Prostate gland (tissue), 2 donors: ENCODE data around the gene TPBGL. TPM values are rescaled to one million over a fixed set of nuclear protein-coding genes. Genes with fewer than 3 reads are reported as not detected.

Source experiments
- DNase-seq: peaks from one replicate; pipeline ENCODE4 v3.0.0-alpha.2; 2019; ENCODE audit warnings: low spot score
- H3K27ac ChIP-seq, 2 donors: fragments of 200-600 bp; sonication (generic); 2 replicates each; pipeline ENCODE4 v1.5.1; 2017 to 2019
- H3K27me3 ChIP-seq: fragments of 200-600 bp; sonication (generic); replicated peaks from 2 replicates; pipeline ENCODE4 v1.5.1; 2019; ENCODE audit not compliant: insufficient read depth
- H3K36me3 ChIP-seq, 2 donors: fragments of 200-600 bp; sonication (generic); 1 replicate in 1 of 2; 2 replicates in 1 of 2; pipeline versions ENCODE4 v1.5.1 to v1.8.1; 2017 to 2019
- H3K4me1 ChIP-seq: fragments of 200-600 bp; sonication (generic); replicated peaks from 2 replicates; pipeline ENCODE4 v1.5.1; 2019
- H3K4me3 ChIP-seq, 2 donors: fragments of 200-600 bp; sonication (generic); 2 replicates each; pipeline ENCODE4 v1.5.1; 2017 to 2019
- H3K9me3 ChIP-seq: fragments of 200-600 bp; sonication (generic); 2 replicates; pipeline ENCODE4 v1.5.1; 2017
- POLR2A ChIP-seq: fragments of 450-650 bp; IDR thresholded peaks from one replicate; pipeline ENCODE4 v1.6.1; 2016; ENCODE audit warnings: antibody characterized with exemption, mild to moderate bottlenecking
- POLR2AphosphoS5 ChIP-seq: sonication (generic); formaldehyde crosslinking; IDR thresholded peaks from one replicate; pipeline ENCODE4 v1.6.1; 2017; ENCODE audit warnings: antibody characterized with exemption
- WGBS: methylation state at CpG from one replicate; pipeline ENCODE4 v1.1.5; 2018; 5-methylcytosine and 5-hydroxymethylcytosine counted together
- intact Hi-C: fragments of 100-400 bp; cut with DNase I; formaldehyde crosslinking; loops from one replicate; pipeline ENCODE4 v1.14.2; 2022
- total RNA-seq, 2 donors: library from RNA; depleted of rRNA; stranded (reverse); fragments of >200 nt; gene quantifications; one replicate each; pipeline ENCODE4 v1.1.0, GENCODE V29; 2016
- TF ChIP-seq, protein P1 (sequence below), 4 experiments: fragments of 200-600 bp in 2 of 4; fragments of 450-650 bp in 2 of 4; sonication (generic) in 2 of 4; IDR thresholded peaks; 1 replicate in 3 of 4; 2 replicates in 1 of 4; pipeline ENCODE4 v1.5.1; 2016 to 2019; ENCODE audit warnings: antibody characterized with exemption in 4 of 4, mild to moderate bottlenecking in 2 of 4, moderate library complexity in 2 of 4

Gene TPBGL
- total RNA-seq, 2 donors from 2014 or later: 0.68 to 8.3 TPM

DNA sequence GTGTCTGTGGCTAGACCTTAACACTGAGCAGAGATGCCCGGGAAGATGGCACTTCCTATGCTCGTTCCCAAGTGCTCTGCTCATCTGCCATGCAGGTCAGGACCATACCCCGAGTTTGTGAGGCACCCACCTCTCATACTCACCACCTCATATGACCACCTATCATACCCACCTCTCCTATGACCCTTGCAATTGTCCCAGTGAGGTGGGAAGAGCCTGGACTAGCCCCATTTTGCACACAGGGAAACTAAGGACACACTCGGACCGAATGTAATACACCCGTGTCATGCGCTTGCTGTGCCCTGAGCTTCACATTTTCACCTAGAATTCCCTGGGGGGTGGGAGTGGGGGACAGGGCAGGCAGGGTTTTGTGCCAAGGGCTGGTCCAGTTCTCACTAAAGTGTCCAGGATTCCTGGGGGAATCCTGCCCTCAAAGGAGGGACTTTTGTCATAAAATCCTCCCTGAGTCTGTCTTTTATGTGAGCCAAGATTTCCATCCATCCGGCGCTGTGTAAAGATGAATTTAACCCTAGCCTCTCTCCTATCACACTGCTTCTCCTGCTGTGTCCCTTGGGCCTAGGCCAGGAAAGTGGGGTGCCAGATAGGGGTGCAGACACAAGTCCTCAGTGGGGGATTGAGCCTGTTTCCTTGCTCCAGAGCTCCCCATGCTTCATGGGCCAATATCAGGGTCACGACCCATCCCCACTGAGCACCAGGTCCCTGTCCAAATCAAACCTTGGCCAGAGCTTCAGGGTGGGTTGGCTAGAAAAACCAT is 20.0 kb downstream of the TPBGL start:
- intact Hi-C loops: no loop called here
- DNase-seq: no peak

DNA sequence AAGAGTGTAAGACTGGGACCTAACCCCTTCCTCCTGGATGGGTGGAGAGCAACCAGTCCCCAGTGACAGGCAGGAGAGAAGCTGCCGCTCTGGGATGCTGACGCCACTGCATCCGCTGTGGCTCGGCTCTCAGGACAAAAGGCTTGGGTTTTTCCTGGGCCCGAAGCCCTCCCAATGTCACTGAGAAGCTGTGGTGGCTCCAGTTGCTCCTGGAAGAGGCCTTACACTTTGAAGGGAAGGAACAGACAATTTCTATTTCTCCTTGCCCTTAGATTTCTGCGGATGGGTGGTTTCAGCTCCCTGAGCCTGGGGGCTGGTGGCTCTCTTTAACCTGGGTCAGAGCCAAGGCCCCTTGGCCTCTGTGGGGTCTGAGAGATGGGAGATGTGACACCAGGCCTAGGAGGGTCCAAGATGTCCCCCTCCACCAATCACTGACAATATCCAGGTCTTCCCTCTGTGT is 21.4 kb downstream of the TPBGL start:
- WGBS: 90% methylated on average over 6 of the region's 6 CpGs
- TF ChIP-seq POLR2A: no peak
- TF ChIP-seq POLR2AphosphoS5: no peak
- TF ChIP-seq, protein P1, sequence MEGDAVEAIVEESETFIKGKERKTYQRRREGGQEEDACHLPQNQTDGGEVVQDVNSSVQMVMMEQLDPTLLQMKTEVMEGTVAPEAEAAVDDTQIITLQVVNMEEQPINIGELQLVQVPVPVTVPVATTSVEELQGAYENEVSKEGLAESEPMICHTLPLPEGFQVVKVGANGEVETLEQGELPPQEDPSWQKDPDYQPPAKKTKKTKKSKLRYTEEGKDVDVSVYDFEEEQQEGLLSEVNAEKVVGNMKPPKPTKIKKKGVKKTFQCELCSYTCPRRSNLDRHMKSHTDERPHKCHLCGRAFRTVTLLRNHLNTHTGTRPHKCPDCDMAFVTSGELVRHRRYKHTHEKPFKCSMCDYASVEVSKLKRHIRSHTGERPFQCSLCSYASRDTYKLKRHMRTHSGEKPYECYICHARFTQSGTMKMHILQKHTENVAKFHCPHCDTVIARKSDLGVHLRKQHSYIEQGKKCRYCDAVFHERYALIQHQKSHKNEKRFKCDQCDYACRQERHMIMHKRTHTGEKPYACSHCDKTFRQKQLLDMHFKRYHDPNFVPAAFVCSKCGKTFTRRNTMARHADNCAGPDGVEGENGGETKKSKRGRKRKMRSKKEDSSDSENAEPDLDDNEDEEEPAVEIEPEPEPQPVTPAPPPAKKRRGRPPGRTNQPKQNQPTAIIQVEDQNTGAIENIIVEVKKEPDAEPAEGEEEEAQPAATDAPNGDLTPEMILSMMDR (IDR thresholded peaks at IDR 0.05): no peak

More for the DNA sequence above, 20.0 kb downstream of the TPBGL start:
- H3K9me3 ChIP-seq: no peaks in the 10 kb centered on the region
- 37% methylated on average over 10 of the region's 10 CpGs for WGBS
- no peak overlapping the region for H3K27ac ChIP-seq
- H3K36me3 ChIP-seq: no peaks in the 10 kb centered on the region
- no peaks in the 10 kb centered on the region for H3K4me1 ChIP-seq
- no peak overlapping the region for H3K4me3 ChIP-seq
- TF ChIP-seq, protein P1 (IDR thresholded peaks at IDR 0.05): no peak
- TF ChIP-seq POLR2A: no peak
- no peak for TF ChIP-seq POLR2AphosphoS5
- H3K27me3 ChIP-seq: no peaks in the 10 kb centered on the region

DNA sequence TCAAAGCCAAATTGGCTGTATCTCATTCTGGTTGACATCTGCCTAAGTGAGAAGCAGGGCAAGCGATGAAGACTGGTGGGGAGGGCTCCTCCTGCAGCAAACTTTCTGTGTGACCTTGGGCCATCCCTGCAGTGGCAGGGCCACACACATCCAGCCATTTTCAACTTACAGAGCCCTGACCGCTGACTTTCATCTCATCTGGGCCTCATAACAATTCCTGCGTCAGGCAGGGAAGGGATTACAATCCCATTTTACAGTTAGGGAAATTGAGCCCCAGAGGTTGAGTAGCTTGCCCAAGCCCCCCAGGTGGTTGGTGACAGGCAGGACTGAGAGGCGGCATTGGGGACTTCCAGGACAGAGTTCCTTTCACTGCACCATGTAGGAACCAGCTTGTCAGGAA is 21.9 kb downstream of the TPBGL start:
- H3K4me3 ChIP-seq: no peak overlapping the region
- H3K36me3 ChIP-seq: no peaks in the 10 kb centered on the region
- no peaks in the 10 kb centered on the region for H3K4me1 ChIP-seq
- 98% methylated on average over 4 of the region's 4 CpGs for WGBS
- H3K27ac ChIP-seq: no peak overlapping the region
- H3K9me3 ChIP-seq: no peaks in the 10 kb centered on the region
- intact Hi-C loops: no loop called here
- H3K27me3 ChIP-seq: no peaks in the 10 kb centered on the region
- DNase-seq: no peak
- TF ChIP-seq POLR2A (no peak), POLR2AphosphoS5 (no peak)
- TF ChIP-seq, protein P1 (IDR thresholded peaks at IDR 0.05): no peak

More for the DNA sequence above, 21.4 kb downstream of the TPBGL start:
- H3K4me3 ChIP-seq: no peak overlapping the region
- H3K4me1 ChIP-seq: no peaks in the 10 kb centered on the region
- H3K36me3 ChIP-seq: no peaks in the 10 kb centered on the region
- H3K9me3 ChIP-seq: no peaks in the 10 kb centered on the region
- DNase-seq: no peak
- no peak overlapping the region for H3K27ac ChIP-seq
- intact Hi-C loops: no loop called here
- H3K27me3 ChIP-seq: no peaks in the 10 kb centered on the region

DNA sequence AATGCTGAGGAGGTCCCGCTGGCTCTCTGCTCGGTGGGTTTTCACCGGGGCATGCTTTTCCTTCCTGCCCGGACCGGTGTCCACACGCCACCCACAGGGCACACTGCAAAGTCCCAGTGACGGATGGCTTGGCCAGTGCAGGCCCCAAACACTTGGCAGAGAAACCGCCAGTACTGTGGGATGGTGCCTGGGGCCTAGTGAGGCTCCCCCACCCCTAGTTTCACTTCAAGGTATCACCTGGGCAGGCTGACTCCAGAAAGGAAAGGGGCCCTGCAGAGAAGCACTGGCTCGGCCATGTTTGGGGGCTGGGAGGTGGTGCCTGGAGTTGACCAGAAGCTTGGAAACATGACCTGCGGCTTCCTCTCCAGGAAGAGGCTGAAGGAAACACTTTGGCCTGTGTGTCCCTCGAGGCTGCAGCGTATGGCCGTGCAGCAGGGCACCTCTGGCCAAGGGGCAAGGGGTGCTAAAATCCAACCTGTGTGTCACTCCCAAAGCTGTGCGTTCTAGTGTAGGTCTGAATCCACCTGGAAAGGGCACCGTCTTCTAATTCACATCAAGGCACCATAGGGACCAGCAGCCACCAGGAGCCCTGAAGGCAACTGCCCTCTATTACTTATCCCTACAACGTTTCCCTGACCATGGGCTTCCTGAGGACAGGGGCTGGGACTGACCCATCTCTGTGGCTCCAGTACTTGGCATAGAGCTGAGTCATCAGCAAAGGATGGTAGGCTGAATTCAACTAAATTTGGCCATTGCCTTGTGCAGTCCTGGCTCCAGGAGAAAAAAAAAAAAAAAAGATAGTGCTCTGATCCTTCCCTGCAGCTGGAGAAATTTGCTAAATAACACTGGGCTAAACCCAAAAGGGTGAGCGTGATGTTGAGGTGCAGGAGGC is 22.6 kb downstream of the TPBGL start:
- intact Hi-C loops: no loop called here
- TF ChIP-seq, protein P1 (IDR thresholded peaks at IDR 0.05): no peak
- TF ChIP-seq POLR2AphosphoS5: no peak
- no peak for TF ChIP-seq POLR2A
- Histone ChIP-seq H3K4me3 (no peak overlapping the region), H3K27me3 (no peaks in the 10 kb centered on the region), H3K27ac (no peak overlapping the region), H3K4me1 (no peaks in the 10 kb centered on the region), H3K36me3 (no peaks in the 10 kb centered on the region), H3K9me3 (no peaks in the 10 kb centered on the region)
- DNase-seq: no peak
- WGBS: 78% methylated on average over 17 of the region's 17 CpGs
